ENCODE data around the gene EHHADH.
"Not testable (repeated sequence)": the region's sequence is repeated elsewhere in the genome, so short reads cannot be mapped to it uniquely, and the experiment has no call there.

The EHHADH gene

DNA sequence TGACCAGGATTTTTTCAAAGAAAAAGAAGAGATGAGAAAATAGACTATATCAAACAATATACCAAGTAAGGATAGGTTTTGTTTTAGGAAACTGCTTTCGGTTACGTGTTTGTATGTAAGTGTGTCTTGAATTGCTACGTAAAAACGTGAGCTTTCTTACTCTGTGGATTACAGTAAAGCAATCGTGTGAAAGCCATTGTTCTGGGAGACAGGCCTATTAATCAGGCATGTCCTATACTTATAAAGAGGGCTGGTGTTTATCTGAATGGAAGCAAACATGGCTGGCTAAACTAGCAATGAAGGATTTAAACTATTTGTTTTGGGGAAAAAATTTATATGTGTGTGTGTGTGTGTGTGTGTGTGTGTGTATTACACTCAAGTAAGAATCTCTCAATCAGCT lies 2.6 kb downstream of the EHHADH start:
- DNase-seq (ENCODE audit: low read depth): no peak

DNA sequence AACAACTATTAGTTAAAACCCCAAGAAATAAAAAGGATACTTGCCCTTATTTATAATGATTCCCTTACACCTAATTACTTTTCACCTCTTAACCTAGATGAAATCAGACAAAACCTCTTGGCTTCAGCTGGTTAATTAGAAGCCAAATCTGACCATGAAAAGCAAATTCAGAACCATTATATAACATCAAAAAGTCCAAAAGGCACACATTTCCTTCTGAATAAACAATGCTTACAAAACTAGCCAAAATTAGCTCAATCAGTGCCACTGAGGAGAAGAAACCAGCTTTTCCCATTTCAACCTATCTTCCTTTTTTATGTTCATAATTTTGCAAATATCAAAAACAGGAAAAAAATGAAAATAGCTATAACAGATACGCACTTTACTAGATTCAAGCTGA lies 3.2 kb downstream of the EHHADH start:
- no peak for DNase-seq (ENCODE audit: low read depth)

DNA sequence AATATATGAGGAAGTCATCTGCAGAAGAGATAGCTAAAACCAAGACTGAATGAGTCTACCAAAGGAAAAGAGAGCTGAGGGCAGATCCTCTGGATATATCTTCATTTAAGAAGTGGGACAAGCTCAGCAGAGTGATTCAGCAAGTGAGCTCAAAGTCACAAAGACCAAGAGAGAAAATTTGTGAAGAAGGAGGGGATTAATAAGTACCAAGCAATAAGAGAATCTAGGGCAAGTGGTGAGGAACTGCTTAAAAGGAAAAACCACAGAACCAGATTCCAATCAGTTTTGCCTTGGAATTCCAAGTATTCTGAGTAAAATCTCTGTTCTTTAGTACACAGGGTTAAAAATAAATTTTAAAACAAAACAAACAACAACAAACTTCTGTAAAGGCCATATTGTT lies 3.6 kb downstream of the EHHADH start:
- no peak for DNase-seq (ENCODE audit: low read depth)

DNA sequence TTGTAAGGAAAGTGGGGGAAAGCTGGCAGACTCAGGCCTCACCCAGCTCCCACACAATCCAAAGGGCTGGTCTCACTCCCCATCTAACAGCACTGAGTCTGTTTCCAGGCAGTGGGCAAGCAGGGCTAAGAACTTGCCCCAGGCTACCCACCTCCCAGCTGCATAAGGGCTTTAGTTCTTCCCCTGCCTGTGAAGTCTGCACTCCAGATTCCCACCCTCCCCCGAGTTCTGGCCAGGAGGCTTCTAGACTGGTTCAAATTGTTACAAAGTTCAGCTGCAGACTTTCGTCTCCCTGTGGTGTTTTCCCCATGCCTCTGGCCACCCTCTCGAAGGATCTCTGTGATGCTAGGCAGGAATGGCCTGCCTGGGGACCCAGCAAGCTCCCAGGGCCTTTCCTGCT lies 11.2 kb downstream of the EHHADH start:
- no peak for DNase-seq (ENCODE audit: low read depth)

DNA sequence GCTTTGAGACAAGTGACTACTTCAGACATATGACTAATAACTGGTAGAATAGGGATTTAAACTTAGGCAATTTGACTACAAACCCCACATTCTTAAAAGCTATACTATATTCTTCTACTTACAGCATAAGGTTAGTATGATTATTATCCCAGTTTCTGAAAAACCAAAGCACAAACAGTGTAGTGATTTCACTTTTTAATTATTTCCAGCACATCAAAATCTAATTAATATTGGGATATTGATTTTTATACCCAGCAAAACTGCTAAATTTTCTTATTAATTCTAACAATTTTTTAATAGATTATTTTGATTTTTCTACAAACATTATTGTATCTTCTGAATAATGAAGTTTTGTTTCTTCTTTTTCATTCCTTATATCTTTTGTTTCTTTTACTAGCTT lies 16.9 kb downstream of the EHHADH start:
- DNase-seq (ENCODE audit: low read depth): no peak

DNA sequence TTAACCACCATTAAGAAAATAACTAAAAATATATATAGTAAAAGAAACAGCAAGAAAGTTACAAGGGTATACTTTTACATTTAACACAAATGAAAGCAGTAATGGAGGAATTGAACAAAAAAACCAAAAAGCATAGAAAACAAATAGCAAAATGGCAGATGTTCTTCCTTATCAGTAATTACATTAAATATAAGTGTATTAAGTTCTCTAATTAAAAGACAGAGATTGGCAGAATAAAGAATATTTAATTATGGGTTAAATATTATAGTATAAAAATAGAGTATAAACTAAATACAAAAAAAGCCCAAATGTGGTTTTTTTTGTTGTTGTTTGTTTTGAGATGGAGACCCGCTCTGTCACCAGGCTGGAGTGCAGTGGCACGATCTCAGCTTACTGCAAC lies 20.5 kb downstream of the EHHADH start:
- no peak for DNase-seq (ENCODE audit: low read depth)

DNA sequence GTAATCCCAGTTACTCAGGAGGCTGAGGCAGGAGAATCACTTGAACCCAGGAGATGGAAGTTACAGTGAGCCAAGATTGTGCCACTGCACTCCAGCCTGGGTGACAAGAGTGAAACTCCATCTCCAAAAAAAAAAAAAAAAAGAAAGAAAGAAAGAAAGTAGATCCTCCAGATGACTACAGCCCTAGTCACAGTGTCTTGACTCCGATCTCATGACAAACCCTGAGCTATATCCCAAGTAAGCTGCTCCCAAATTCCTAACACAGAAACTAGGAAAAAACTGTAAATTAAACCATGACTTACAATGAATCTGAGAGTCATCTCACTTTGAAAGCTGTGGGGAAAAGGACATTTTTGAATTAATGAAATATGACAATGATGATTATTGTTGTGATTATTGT lies 27.3 kb downstream of the EHHADH start:
- DNase-seq (ENCODE audit: low read depth): not testable (repeated sequence)

DNA sequence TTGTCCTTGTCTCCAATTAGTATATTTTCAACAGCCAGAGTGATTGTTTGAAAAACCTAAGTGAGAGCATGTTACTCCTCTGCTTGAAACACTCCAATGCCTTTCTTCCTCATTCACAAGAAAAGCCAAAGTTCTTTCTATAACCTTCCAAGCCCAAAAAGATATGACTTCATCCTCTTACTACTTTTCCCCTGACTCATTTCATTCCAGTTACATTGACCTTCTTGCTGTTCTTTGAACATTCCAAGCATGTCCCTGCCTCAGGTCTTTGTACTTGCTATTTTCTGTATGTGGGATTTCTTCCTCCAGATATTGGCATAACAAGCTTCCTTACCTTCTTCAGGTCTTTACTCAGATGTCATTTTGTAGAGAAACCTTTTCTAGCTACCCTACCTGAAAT lies 28.3 kb downstream of the EHHADH start:
- no peak for DNase-seq (ENCODE audit: low read depth)

DNA sequence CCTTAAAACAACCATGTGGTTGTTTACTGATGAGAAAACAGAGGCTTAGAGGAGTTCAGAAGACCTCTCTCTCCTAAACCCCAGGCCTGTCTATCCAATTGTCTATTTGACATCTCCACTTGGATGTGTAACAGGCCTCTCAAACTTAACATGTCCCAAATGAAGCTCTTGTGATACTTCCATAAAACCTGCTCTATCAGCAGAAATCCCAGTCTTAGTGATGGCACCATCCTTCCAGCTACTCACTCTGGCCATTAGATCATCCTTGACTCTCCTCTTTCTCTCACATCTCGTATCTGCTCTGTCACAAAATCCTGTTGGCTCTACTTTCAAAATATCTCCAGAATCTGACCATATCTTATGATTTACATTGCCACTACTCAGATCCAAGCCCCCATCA lies 28.8 kb downstream of the EHHADH start:
- no peak for DNase-seq (ENCODE audit: low read depth)

DNA sequence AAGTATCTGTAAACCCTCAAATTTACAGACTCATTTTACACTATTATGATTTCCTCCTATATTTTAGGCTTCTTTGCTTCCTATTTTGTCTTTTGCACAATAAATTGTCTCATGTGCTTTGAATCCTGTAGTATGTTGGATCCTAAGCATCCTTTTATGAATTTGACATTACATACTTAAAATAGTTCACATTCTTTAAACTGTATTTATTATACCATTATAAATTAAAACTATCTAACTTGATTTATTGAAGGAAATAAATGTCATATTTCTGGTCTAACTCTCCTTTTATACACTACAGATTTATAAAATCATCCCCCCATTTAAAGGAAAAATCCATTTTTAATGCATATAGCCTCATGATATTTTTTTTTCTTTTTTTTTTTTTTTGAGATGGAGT lies 32.6 kb downstream of the EHHADH start:
- DNase-seq (ENCODE audit: low read depth): no peak

DNA sequence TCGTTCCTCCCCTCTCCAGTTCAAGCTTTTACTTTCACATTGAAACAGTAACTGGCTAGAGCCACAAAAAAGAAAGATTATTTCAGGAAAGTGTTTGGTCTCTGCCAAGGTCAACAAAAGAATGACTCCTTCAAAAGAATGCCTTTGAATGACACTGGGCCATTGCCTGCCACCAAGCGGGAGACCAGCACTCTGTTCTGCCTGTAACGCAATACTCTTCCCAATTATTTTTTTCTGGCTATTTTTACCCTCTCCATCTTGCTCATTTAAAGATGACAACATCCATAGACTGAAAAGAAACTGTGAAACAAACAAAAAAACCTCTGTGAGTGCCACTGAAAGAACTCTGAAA lies 37.3 kb downstream of the EHHADH start:
- no peak for DNase-seq (ENCODE audit: low read depth)

DNA sequence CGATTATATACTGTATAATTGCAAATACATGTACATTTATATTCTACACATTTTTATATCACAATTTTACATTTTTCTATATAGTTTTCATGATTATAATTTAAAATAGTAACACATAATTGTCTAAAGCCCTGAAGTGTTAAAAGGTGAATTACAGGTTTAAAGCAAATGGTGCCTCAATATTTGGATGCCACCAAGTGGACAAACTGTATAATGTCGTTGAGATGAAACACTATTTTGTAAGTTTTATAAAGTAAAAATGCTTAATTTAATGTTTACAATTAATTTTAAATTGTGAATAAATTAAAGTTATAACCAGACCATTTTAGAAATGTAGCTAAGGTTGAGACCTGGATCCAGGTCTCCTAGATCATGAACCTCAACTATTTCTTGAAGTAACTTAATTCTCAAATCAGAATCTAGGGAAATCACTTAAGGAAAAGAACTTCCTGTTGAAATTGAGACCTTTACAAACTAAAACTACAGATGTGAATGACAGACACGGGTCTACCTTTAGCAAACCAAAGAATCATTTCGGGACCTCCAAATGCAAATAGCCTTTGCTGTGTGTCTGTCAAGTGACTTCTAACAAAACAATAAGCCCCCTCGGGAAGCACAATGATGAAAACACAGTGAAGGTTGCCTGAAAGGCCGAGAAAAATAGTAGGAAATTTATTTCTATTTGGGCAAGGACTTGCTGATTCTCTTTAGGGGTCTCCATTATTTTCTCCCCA lies 37.8 kb downstream of the EHHADH start:
- no peak for DNase-seq (ENCODE audit: low read depth)

DNA sequence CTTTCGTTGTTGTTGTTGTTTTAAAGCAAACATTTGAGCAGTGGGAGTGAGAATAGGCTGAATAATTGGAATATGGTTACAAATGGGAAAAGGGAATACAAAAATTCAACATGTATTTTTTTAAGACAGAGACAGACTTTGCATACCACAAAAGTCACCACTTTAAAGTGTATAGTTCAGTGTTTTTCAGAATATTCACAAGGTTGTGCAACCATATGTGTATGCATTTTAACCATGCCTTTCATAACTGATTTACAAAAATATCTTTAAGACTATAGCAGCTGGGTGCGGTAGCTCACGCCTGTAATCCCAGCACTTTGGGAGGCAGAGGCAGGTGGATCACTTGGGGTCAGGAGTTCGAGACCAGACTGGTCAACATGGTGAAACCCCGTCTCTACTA lies 41.3 kb downstream of the EHHADH start:
- DNase-seq (ENCODE audit: low read depth): no peak

DNA sequence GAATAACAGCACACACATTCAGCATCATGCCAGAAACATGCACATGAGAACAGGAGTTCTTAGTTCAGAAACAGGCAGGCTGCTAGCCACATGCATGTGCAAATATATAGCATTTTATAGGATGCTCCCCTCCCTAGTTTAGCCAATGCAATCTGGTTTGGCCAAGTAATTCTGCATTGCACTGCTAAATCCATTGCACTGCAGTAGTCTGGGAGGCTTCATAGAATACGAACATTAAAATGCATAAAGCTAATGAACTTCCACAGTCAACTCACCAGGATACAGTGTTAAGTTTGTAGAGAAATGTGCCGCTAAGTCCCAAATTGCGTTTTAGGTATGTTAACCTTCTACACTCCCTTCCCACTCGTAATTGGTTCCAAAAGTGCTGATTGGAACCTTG lies 41.8 kb downstream of the EHHADH start:
- no peak for DNase-seq (ENCODE audit: low read depth)

DNA sequence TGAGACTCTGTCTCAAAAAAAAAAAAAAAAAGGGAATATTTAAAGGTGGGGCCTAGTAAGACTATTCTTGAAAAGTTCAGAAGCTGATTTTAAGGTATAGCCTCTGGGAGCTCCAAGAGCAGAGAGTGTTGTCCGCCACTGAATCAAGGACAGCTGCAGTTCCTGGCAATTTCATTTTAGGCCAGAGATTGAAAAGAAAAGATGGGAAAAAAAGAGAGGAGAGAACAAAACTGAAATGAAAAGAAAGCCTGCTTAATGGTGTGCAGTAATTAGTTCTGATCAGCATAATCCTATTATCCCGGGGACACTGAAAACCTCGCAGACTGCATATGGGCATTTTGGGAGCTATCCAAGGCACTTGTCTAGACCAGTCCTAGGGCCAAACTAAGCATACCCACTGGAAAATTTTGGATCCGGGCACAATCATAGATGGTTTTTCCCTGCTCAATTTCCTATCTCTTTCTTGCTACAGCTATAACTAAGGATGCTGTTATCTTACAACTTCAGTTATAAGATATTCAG lies 43.2 kb downstream of the EHHADH start:
- no peak for DNase-seq (ENCODE audit: low read depth)

DNA sequence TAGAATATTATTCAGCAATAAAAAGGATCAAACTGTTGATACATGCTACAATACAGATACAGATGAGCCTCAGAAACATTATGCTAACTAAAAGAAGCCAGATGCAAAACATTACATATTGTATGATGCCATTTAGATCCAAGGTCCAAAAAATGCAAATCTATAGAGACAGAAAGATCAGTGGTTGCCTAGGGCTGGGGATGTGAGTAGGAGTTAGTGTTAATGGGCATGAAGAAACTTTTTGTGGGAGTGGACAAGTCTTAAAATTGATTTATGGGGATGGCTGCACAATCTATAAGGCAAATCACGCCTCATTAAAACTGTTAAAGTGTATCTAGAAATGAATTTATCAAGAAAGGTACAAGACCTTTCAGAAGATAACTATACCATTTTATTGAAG lies 45.0 kb downstream of the EHHADH start:
- DNase-seq (ENCODE audit: low read depth): no peak

DNA sequence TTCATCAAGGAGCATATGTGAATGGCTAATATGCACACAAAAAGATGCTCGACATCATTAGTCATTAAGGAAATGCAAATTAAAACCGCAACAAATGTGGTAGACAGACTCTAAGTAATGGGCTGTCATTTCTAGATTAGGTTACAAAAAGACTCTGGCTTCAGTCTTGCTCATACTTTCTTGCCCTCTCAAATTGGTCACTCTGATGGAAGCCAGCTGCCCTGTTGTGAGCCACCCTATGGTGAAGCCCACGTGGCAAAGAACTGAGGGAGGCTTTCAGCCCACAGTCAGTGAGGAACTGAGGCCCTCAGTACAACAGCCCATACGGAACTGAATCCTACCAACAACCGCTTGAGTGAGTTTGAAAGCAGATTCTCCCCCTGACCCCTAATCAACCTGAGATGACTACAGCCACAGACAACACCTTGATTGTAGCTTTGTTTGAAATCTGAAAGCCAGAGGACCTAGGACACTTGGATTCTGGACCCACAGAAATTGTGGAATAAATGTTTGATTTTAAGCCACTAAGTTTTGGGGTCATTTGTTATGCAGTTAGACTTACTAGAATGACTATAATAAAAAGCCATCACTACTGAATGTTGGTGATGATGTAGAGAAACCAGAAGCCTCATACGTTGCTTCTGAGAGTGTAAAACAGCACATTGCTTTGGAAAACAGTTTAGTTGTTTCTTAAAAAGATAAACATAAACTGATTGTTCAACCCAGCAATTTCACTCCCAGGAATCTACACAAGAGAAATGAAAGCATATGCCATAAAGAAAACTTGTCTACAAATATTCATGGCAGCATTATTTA lies 45.7 kb downstream of the EHHADH start:
- no peak for DNase-seq (ENCODE audit: low read depth)

DNA sequence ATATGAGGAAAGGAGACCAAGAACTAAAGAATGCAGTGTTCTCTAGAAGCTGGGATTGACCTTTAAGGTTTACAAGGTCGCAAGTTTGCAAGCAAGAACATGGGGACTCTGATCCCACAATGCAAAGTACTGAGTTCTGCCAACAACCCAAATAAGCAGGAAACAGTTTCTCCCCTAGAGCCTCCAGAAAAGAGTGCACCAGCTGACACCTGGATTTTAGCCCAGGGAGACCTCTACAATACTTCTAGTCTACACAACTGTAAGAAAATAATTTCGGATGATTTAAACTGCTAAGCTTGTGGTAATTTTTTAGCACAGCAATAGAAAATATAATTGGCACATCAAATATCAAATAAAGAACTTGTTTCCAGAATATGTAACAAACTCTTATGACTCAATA lies 46.4 kb downstream of the EHHADH start:
- no peak for DNase-seq (ENCODE audit: low read depth)

DNA sequence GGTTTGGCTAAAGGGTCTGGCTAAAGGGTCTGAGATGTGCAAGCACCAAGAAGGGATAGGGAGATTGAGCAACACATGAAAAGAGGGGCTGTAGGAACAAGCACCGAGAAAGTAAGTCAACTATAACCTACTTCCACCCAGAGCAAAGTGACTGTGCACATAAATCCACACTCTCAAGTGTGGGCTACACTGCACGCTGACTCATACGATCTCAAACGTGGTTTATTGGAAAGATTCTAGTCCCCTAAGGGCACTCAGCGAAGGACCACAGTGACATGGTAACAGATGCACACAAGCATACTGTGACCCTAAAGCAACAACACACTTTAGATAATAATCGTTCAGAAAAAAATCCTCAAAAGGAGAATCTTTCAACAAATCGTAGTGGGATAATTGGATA lies 48.0 kb downstream of the EHHADH start:
- no peak for DNase-seq (ENCODE audit: low read depth)

DNA sequence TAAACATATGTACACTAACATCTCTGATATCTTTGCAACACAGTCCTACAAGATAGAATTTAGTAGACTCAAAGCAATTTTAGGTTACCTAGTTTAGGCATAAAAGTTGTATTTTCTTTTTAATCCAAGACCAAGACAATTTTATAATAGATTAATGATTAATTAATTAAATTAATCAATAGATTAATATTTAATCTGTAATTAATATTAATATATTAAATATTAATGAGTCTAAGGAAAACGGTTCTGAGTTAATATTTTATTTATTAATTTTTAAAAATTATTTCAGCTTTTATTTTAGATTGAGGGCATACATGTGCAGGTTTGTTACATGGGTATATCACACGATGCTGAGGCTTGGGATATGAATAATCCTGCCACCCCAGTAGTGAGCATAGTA lies 49.0 kb downstream of the EHHADH start:
- DNase-seq (ENCODE audit: low read depth): no peak

DNA sequence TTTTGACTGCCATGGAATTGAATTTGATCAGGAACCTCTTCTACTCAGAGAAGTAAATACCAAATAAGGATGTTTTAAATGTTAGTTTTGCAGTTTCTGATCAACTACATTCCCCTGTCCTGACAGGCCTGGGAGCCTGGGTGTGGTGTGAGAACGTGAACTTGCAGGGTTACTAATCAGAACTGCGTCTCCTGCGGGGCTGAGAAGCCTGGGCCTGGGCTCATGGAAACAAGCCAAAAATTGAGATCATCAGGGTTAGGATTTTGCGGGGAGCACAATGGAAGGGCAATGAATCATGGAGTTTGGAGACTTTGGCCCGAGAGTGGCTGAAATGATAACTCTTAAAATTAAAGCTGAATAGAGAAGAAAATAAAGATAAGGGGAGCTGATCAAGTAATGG lies 53.2 kb downstream of the EHHADH start:
- no peak for DNase-seq (ENCODE audit: low read depth)

DNA sequence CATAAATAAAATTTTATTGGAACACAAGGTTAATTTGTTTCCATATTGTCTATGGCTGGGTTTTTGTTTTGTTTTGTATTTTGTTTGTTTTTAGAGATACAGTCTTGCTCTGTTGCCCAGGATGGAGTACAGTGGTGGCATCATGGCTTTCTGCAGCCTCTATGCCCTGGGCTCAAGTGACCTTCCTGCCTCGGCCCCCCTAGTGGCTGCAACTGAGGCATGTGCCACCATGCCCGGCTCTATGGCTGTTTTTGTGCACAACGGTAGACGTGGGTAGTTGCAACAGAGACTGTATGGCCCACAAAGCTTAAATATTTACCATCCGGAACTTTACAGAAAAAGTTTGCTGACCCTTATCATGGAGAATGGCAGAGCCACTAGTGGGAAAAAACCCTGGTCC lies 54.2 kb downstream of the EHHADH start:
- DNase-seq (ENCODE audit: low read depth): no peak

DNA sequence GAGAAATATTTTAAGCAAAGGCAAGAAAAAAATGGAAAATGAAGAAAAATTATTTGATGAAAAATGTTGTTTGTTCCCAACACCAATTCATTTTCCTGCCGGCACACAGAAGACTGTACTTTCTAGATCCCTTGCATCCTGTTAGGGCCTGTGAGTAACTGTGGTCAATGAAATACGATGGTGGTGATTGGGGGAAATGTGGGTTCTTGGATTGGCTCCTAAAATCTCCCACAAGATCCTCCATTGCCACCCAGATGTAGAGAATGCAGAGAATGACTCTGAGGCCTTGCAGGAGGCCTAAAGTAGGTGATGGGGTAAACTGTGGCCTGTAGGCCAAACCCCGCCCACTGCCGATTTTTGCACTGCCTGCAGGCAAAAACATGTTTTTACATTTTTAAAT lies 54.6 kb downstream of the EHHADH start:
- no peak for DNase-seq (ENCODE audit: low read depth)

DNA sequence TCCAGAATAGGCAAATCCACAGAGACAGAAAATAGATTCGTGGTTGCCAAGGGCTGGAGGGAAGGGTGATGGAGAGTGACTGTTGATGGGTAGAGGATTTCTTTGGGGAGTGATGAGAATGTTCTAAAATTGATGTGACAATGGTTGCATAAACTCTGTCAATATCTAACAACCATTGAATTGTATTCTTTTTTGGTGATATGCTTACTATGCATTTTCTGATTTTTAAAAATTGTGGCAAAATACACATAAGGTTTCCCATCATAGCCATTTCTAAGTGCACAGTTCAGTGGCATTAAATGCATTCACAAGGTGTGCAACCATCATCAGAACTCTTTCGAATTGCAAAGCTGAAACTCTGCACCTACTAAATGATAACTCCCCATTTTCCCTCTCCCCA lies 56.8 kb downstream of the EHHADH start:
- no peak for DNase-seq (ENCODE audit: low read depth)

All from activated T-helper 1 cell treated with Interleukin-2 at 50 U/mL for 16 hours (primary cell).